NCI-H524 treated with DMSO at 0.1 percent for 48 hours (cell line): Measurements from ENCODE around the gene SIM2.
"Not testable (repeated sequence)": the region's sequence is repeated elsewhere in the genome, so short reads cannot be mapped to it uniquely, and the experiment has no call there.

Experiments used
- DNase-seq: peaks from one replicate; lab custom pipeline; 2025; lab: John Stamatoyannopoulos, UW

Gene SIM2

GRCh38 chr21:36698981-36699545 is at the start of gene SIM2:
Gene SIM2, plus strand, starts transcription at chr21:36699115. Its CDS starts 632 bp downstream, at chr21:36699747.
- no peak for DNase-seq

GRCh38 chr21:36654324-36654723 is 44.6 kb upstream of the SIM2 start:
- no peak for DNase-seq

- no peak for DNase-seq
Measured at GRCh38 chr21:36654796-36655325, 44.1 kb upstream of the SIM2 start.

- no peak for DNase-seq
Measured at GRCh38 chr21:36656138-36656537, 42.8 kb upstream of the SIM2 start.

GRCh38 chr21:36657290-36657689 is 41.6 kb upstream of the SIM2 start:
- DNase-seq = not testable (repeated sequence)

GRCh38 chr21:36657999-36658398 is 40.9 kb upstream of the SIM2 start:
- DNase-seq = no peak

GRCh38 chr21:36658926-36659325 is 40.0 kb upstream of the SIM2 start:
- no peak for DNase-seq

- no peak for DNase-seq
Measured at GRCh38 chr21:36661511-36662309, 37.2 kb upstream of the SIM2 start.

GRCh38 chr21:36663033-36663855 is 35.7 kb upstream of the SIM2 start:
- no peak for DNase-seq

GRCh38 chr21:36664662-36664990 is 34.3 kb upstream of the SIM2 start:
- no peak for DNase-seq

- DNase-seq = no peak
Measured at GRCh38 chr21:36665806-36666205, 33.1 kb upstream of the SIM2 start.

- DNase-seq = no peak
Measured at GRCh38 chr21:36668713-36669112, 30.2 kb upstream of the SIM2 start.

GRCh38 chr21:36671836-36672235 is 27.1 kb upstream of the SIM2 start:
- DNase-seq = no peak

- DNase-seq = not testable (repeated sequence)
Measured at GRCh38 chr21:36672296-36672695, 26.6 kb upstream of the SIM2 start.

GRCh38 chr21:36672737-36673136 is 26.2 kb upstream of the SIM2 start:
- DNase-seq = no peak

GRCh38 chr21:36676039-36676950 is 22.6 kb upstream of the SIM2 start:
- no peak for DNase-seq

GRCh38 chr21:36677443-36677842 is 21.5 kb upstream of the SIM2 start:
- DNase-seq = no peak

- no peak for DNase-seq
Measured at GRCh38 chr21:36678538-36678937, 20.4 kb upstream of the SIM2 start.

- DNase-seq = no peak
Measured at GRCh38 chr21:36681117-36681631, 17.7 kb upstream of the SIM2 start.

- DNase-seq = no peak
Measured at GRCh38 chr21:36684957-36685714, 13.8 kb upstream of the SIM2 start.

GRCh38 chr21:36686955-36687354 is 12.0 kb upstream of the SIM2 start:
- DNase-seq = no peak
